DOHH2 (cell line): Measurements from ENCODE around the gene IQCM.

Experiments
- H3F3A ChIP-seq: fragments of 200-600 bp; sonication (generic), shearing (Covaris generic); 2 replicates; pipeline ENCODE4 v1.6.0; 2016; ENCODE audit warnings: antibody characterized with exemption, mild to moderate bottlenecking; ENCODE audit not compliant: control insufficient read depth, insufficient read depth
- H3K27ac ChIP-seq: fragments of 200-600 bp; sonication (generic); 2 replicates; pipeline ENCODE4 v1.5.1; 2014; ENCODE audit warnings: low read depth, mild to moderate bottlenecking, low read length, moderate library complexity
- H3K27me3 ChIP-seq: fragments of 200-600 bp; sonication (generic); 2 replicates; pipeline ENCODE4 v1.6.1; 2014; ENCODE audit warnings: mild to moderate bottlenecking, low read length, mixed read lengths; ENCODE audit not compliant: control insufficient read depth
- H3K36me3 ChIP-seq: fragments of 200-600 bp; sonication (generic); 2 replicates; pipeline ENCODE4 v1.6.1; 2014; ENCODE audit warnings: mild to moderate bottlenecking, low read length, moderate library complexity, mixed read lengths; ENCODE audit not compliant: control insufficient read depth
- H3K4me1 ChIP-seq: fragments of 200-600 bp; sonication (generic); 2 replicates; pipeline ENCODE4 v1.6.1; 2014; ENCODE audit warnings: mild to moderate bottlenecking, low read length, mixed read lengths; ENCODE audit not compliant: control insufficient read depth
- H3K4me2 ChIP-seq: fragments of 200-600 bp; sonication (generic); 2 replicates; pipeline ENCODE4 v1.6.0; 2014; ENCODE audit warnings: mild to moderate bottlenecking, low read length, moderate library complexity
- H3K4me3 ChIP-seq: fragments of 200-600 bp; sonication (generic); 2 replicates; pipeline ENCODE4 v1.5.1; 2014; ENCODE audit warnings: mild to moderate bottlenecking, low read length, mixed read lengths
- H3K79me2 ChIP-seq: fragments of 200-600 bp; sonication (generic); 2 replicates; pipeline ENCODE4 v1.6.1; 2014; ENCODE audit warnings: mild to moderate bottlenecking, low read length, mixed read lengths; ENCODE audit not compliant: control insufficient read depth
- H3K9me2 ChIP-seq: fragments of 200-600 bp; sonication (generic); replicated peaks from 2 replicates; pipeline ENCODE4 v1.6.1; 2014; ENCODE audit warnings: mild to moderate bottlenecking, low read length, mixed read lengths; ENCODE audit not compliant: control insufficient read depth
- H3K9me3 ChIP-seq: fragments of 200-600 bp; sonication (generic); 2 replicates; pipeline ENCODE4 v1.6.1; 2014; ENCODE audit warnings: antibody characterized with exemption, low read length, mixed read lengths; ENCODE audit not compliant: control insufficient read depth, insufficient read depth
- H4K20me1 ChIP-seq: fragments of 200-600 bp; sonication (generic); 2 replicates; pipeline ENCODE4 v1.6.0; 2014; ENCODE audit warnings: low read depth, mild to moderate bottlenecking, antibody characterized with exemption, low read length, moderate library complexity; ENCODE audit not compliant: control insufficient read depth, insufficient read depth
- CTCF ChIP-seq: fragments of 200-600 bp; sonication (generic); IDR thresholded peaks from one replicate; pipeline ENCODE4 v1.5.1; 2014; ENCODE audit warnings: antibody characterized with exemption, mild to moderate bottlenecking, low read depth, low read length; ENCODE audit not compliant: poor library complexity, severe bottlenecking
- EZH2phosphoT487 ChIP-seq: fragments of 200-600 bp; sonication (generic); IDR thresholded peaks from 2 replicates; pipeline ENCODE4 v1.6.1; 2017; ENCODE audit warnings: borderline replicate concordance, mild to moderate bottlenecking, antibody characterized with exemption, low read length, moderate library complexity, mixed read lengths

Gene IQCM

GRCh38 chr4:149321438-149321837, 494.2 kb downstream of the IQCM start:
- no peak for TF ChIP-seq CTCF
- no peak for TF ChIP-seq EZH2phosphoT487
- Histone ChIP-seq H3K79me2 (no peaks in the 10 kb centered on the region), H3K4me1 (no peaks in the 10 kb centered on the region), H3K36me3 (no peaks in the 10 kb centered on the region), H3K27ac (no peak overlapping the region), H3F3A (no peaks in the 10 kb centered on the region), H3K9me2 (no peaks in the 10 kb centered on the region), H3K9me3 (no peaks in the 10 kb centered on the region), H3K4me2 (no peak overlapping the region), H3K4me3 (no peak overlapping the region), H3K27me3 (no peaks in the 10 kb centered on the region), H4K20me1 (no peaks in the 10 kb centered on the region)

DNA sequence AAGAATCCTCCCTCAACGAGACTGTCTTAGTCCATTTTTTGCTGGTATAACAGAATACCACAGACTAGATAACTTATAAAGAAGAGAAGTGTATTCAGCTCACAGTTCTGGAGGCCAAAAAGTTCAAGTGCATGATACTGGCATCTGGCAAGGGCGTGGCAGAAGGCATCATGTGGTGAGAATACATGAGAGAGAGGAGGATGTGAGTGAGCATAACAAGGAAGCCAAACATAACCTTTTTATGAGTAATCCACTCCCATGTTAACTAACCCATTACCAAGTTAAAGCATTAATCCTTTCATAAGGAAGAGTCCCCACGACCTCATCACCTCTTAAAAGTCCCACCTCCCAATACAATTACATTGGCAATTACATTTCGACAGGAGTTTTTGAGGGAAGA, 504.6 kb downstream of the IQCM start:
- no peak for TF ChIP-seq EZH2phosphoT487
- TF ChIP-seq CTCF = no peak
- no peaks in the 10 kb centered on the region for H3K9me3 ChIP-seq
- no peaks in the 10 kb centered on the region; the same call in 1 of the 2 replicates for H3K9me2 ChIP-seq
- H4K20me1 ChIP-seq = no peaks in the 10 kb centered on the region
- H3F3A ChIP-seq = no peaks in the 10 kb centered on the region
- H3K4me3 ChIP-seq = no peak overlapping the region
- H3K4me2 ChIP-seq = no peak overlapping the region
- no peaks in the 10 kb centered on the region for H3K36me3 ChIP-seq
- no peak overlapping the region for H3K27ac ChIP-seq
- no peaks in the 10 kb centered on the region for H3K4me1 ChIP-seq
- H3K27me3 ChIP-seq = no peaks in the 10 kb centered on the region
- no peaks in the 10 kb centered on the region for H3K79me2 ChIP-seq

GRCh38 chr4:149306537-149306936, 509.1 kb downstream of the IQCM start:
- Histone ChIP-seq H3K79me2 (no peaks in the 10 kb centered on the region), H3K36me3 (no peaks in the 10 kb centered on the region), H3K9me2 (no peaks in the 10 kb centered on the region; the same call in 1 of the 2 replicates), H3K4me3 (no peak overlapping the region), H3K9me3 (no peaks in the 10 kb centered on the region), H3K4me1 (no peaks in the 10 kb centered on the region), H3K27ac (no peak overlapping the region), H3K27me3 (no peaks in the 10 kb centered on the region), H4K20me1 (no peaks in the 10 kb centered on the region), H3F3A (no peaks in the 10 kb centered on the region), H3K4me2 (no peak overlapping the region)
- TF ChIP-seq EZH2phosphoT487 = no peak
- TF ChIP-seq CTCF = no peak
